WTC11 (cell line): Measurements from ENCODE around the gene PEX1.

Experiments used
- NR2C2 ChIP-seq: sonication (generic); formaldehyde crosslinking; IDR thresholded peaks from 2 replicates; pipeline ENCODE4 v1.8.0; 2022; ENCODE audit warnings: mild to moderate bottlenecking, missing genetic modification reagents
- ZNF512 ChIP-seq: sonication (generic); formaldehyde crosslinking; IDR thresholded peaks from 2 replicates; pipeline ENCODE4 v1.8.1; 2022; ENCODE audit warnings: missing genetic modification reagents, borderline replicate concordance
- TF ChIP-seq, protein P1 (sequence below): fragments of 200-600 bp; IDR thresholded peaks from 2 replicates; pipeline ENCODE4 v1.8.0; 2022; ENCODE audit warnings: antibody characterized with exemption

- TF ChIP-seq NR2C2 (CRISPR knock-in tag) (no peak), ZNF512 (CRISPR knock-in tag) (no peak)
- TF ChIP-seq, protein P1, sequence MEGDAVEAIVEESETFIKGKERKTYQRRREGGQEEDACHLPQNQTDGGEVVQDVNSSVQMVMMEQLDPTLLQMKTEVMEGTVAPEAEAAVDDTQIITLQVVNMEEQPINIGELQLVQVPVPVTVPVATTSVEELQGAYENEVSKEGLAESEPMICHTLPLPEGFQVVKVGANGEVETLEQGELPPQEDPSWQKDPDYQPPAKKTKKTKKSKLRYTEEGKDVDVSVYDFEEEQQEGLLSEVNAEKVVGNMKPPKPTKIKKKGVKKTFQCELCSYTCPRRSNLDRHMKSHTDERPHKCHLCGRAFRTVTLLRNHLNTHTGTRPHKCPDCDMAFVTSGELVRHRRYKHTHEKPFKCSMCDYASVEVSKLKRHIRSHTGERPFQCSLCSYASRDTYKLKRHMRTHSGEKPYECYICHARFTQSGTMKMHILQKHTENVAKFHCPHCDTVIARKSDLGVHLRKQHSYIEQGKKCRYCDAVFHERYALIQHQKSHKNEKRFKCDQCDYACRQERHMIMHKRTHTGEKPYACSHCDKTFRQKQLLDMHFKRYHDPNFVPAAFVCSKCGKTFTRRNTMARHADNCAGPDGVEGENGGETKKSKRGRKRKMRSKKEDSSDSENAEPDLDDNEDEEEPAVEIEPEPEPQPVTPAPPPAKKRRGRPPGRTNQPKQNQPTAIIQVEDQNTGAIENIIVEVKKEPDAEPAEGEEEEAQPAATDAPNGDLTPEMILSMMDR = peak; percentile 70
These were observed 81.4 kb downstream of the PEX1 start for GRCh38 chr7:92446869-92447344.
